ENCODE results near the gene VPS35. TPM values are rescaled to one million over a fixed set of nuclear protein-coding genes. Genes with fewer than 3 reads are reported as not detected.

The VPS35 gene
- total and polyA plus RNA-seq, 10 of the 15 experiments (the other 5 are each of a cell fraction or from before 2014, with no cell fraction given), result 28.5 to 125 (median 60.6) TPM

- TF ChIP-seq BCLAF1 (IDR thresholded peaks at IDR 0.05) (no peak), MTA3 (IDR thresholded peaks at IDR 0.05; ENCODE audit: borderline replicate concordance, low read length) (no peak), PKNOX1 (IDR thresholded peaks at IDR 0.05) (peak; percentile 99)
Observed at GRCh38 chr16:46688654-46689364, at the start of gene VPS35 (continued).

GRCh38 chr16:46737621-46738214 is 48.7 kb upstream of the VPS35 start:
- Histone ChIP-seq H3K36me3 (ENCODE audit: control insufficient read depth in 2 of 2, insufficient read depth in 2 of 2, low read length in 1 of 2) (no peaks in the 10 kb centered on the region), H3K9me3 (replicated peaks; ENCODE audit: control insufficient read depth, insufficient read depth, low read length) (no peaks in the 10 kb centered on the region), H3K4me1 (ENCODE audit: control insufficient read depth, insufficient read depth, low read length) (peaks cover 8% of the 10 kb centered on the region), H3K27me3 (replicated peaks in 1 of 2; ENCODE audit: control insufficient read depth in 2 of 2, insufficient read depth in 2 of 2, low read length in 1 of 2) (no peaks in the 10 kb centered on the region), H3K4me2 (ENCODE audit: control insufficient read depth, insufficient read depth) (no peak overlapping the region), H3K4me3 (no peak overlapping the region), H3K27ac (ENCODE audit: control insufficient read depth, insufficient read depth) (no peak overlapping the region), H2AFZ (ENCODE audit: control insufficient read depth, low read depth, low read length) (no peak overlapping the region), H3K9ac (ENCODE audit: control insufficient read depth, insufficient read depth, low read length) (no peak overlapping the region), H3K79me2 (ENCODE audit: control insufficient read depth, insufficient read depth, low read length) (no peaks in the 10 kb centered on the region), H4K20me1 (ENCODE audit: control insufficient read depth, insufficient read depth) (no peaks in the 10 kb centered on the region)
- BruUV-seq (replicated peaks), result no TSS peak
- POLR2A ChIA-PET, result no interaction called here
- WGBS (ENCODE audit: insufficient coverage, insufficient replicate concordance, low lambda C conversion rate, missing lambda C conversion rate), result 59% methylated on average over 14 of the region's 14 CpGs
- TF ChIP-seq NRF1 (conservative IDR thresholded peaks at IDR 0.05; ENCODE audit: low read depth, low read length), result no peak
- peak in 1 of 2 experiments; percentile 10; a peak in 1 of 4 replicates for TF ChIP-seq SRF (IDR thresholded peaks at IDR 0.05; ENCODE audit: low read depth in 2 of 2, low read length in 2 of 2)
- DNase-seq (ENCODE audit: low read depth, low spot score), result no peak
- SMC1A ChIA-PET (ENCODE audit: uncharacterized antibody, unreplicated experiment), result interaction anchor here (1.3 kb wide), 1 partner anchor 52 kb away, joined by 3 read pairs; no protein-coding TSS in a partner anchor
- intact Hi-C loops (cut with micrococcal nuclease; ENCODE audit: unreplicated experiment) (no loop called here), in situ Hi-C loops (cut with MboI) (no loop called here)
- ATAC-seq, result no peak
- no peak for FAIRE-seq
- RAD21 ChIA-PET (ENCODE audit: unreplicated experiment), result no interaction called here
- CTCF ChIA-PET, result no interaction called here

Data from GM12878 (cell line).